Heart left ventricle (tissue), 16 donors: ENCODE measurements around the gene TMTC4. TPM values are rescaled to one million over a fixed set of nuclear protein-coding genes. Genes with fewer than 3 reads are reported as not detected.

Experiments used
- ATAC-seq, 4 donors: fragments of 200-7000 bp; cut with Tn5 transposase; one replicate each; pipeline ENCODE4 v1.9.1; 2020 to 2022; ENCODE audit warnings: moderate library complexity in 4 of 4, mild to moderate bottlenecking in 3 of 4, moderate number of reproducible peaks in 1 of 4
- DNase-seq, 5 donors: peaks; one replicate each; pipeline ENCODE4 v3.0.0-alpha.2; 2020
- H3K27ac ChIP-seq, 12 donors: fragments of 200-600 bp; sonication (generic) in 4 of 12; one replicate each; pipeline versions ENCODE4 v1.5.0 to v1.8.0; 2016 to 2022; ENCODE audit warnings: mild to moderate bottlenecking in 2 of 12
- H3K27me3 ChIP-seq, 9 donors: fragments of 200-600 bp; sonication (generic) in 2 of 9; one replicate each; pipeline versions ENCODE4 v1.5.1 to v1.8.0; 2016 to 2022; ENCODE audit warnings: mild to moderate bottlenecking in 3 of 9
- H3K36me3 ChIP-seq, 9 donors: fragments of 200-600 bp; sonication (generic) in 2 of 9; one replicate each; pipeline versions ENCODE4 v1.5.0 to v1.8.0; 2018 to 2022; ENCODE audit warnings: mild to moderate bottlenecking in 2 of 9
- H3K4me1 ChIP-seq, 12 donors: fragments of 200-600 bp; sonication (generic) in 4 of 12; one replicate each; pipeline versions ENCODE4 v1.5.0 to v1.8.0; 2016 to 2022; ENCODE audit warnings: mild to moderate bottlenecking in 3 of 12
- H3K4me3 ChIP-seq, 12 donors: fragments of 200-600 bp; sonication (generic) in 4 of 12; one replicate each; pipeline versions ENCODE4 v1.5.0 to v1.8.0; 2017 to 2022; ENCODE audit warnings: mild to moderate bottlenecking in 9 of 12, moderate library complexity in 4 of 12
- H3K9me3 ChIP-seq, 12 donors: fragments of 200-600 bp; sonication (generic) in 4 of 12; one replicate each; pipeline versions ENCODE4 v1.5.0 to v1.8.0; 2016 to 2022; ENCODE audit warnings: mild to moderate bottlenecking in 1 of 12
- CTCF ChIP-seq, 12 donors: fragments of 200-600 bp; sonication (generic) in 4 of 12; IDR thresholded peaks; one replicate each; pipeline versions ENCODE4 v1.5.0 to v1.8.0; 2018 to 2022; ENCODE audit warnings: antibody characterized with exemption in 12 of 12, mild to moderate bottlenecking in 5 of 12
- POLR2A ChIP-seq, 2 donors: fragments of 450-650 bp; IDR thresholded peaks; one replicate each; pipeline ENCODE4 v1.6.1; 2017; ENCODE audit warnings: antibody characterized with exemption in 2 of 2, mild to moderate bottlenecking in 2 of 2, moderate library complexity in 2 of 2
- WGBS, 4 donors: extraction: QIAGEN DNeasy Blood & Tissue Kit in 2 of 4; methylation state at CpG; one replicate each; pipeline versions ENCODE4 v1.1.5 to v1.1.7; 2013 to 2018; 5-methylcytosine and 5-hydroxymethylcytosine counted together
- intact Hi-C, 10 donors: fragments of 100-400 bp; cut with DNase I; formaldehyde crosslinking; loops; one replicate each; pipeline versions ENCODE4 v1.11.1 to v1.14.2; 2022
- polyA plus RNA-seq, 2 donors: library from polyadenylated mRNA; stranded (reverse); fragments of 200-250 nt; gene quantifications; one replicate each; pipeline ENCODE4 v1.2.3, GENCODE V29; 2013
- total RNA-seq, 9 donors: library from RNA; depleted of rRNA in 2 of 9; stranded (reverse); fragments of >200 nt in 2 of 9; fragmentation: NEBNext Ultra II Directional in 3 of 9; extraction: Animal tissue kit (Norgen Biotek cat#: 25700) in 3 of 9; gene quantifications; one replicate each; pipeline versions ENCODE4 v1.1.0 to v1.2.4, GENCODE V29; 2016 to 2023
- donor health status: ischemic (EF 13 %, LVEDD 7.1; RV severe dilation, severe dysfunction).
- donor health status: healthy with polysubstance abuse.
- donor health status: DM: no; HTN: yes; CAD: no.
- donor health status: DM: no; HTN: no; CAD: no.
- donor health status: ischemic (EF 25% LVEDD 6.9; RV normal size, moderate dysfunction).
- donor health status: ischemic (EF 25% LVEDD 5.7; RV mildly dilated, moderate dysfunction).
- donor health status: healthy.
- donor health status: DM: yes; HTN: yes; CAD: no.
- donor health status: ischemic (EF 35%, LVEDD 5.7; RV mildly dilated, moderate dysfunction).
- donor health status: nonischemic (EF 11% LVEDD 7.7; RV severe dilation, severe dysfunction).
- donor health status: DM: yes; HTN: yes; CAD: no.
- donor health status: PGD.
- donor health status: ischemic (EF 29% LVEDD 5.4; RV normal size, mild dysfunction).
- donor health status: nonischemic (EF 23%, LVEDD 6.1; RV moderate dilation, normal function).

Gene TMTC4
- total and polyA plus RNA-seq, 11 donors: 2.4 to 10.3 (median 6.2) TPM

- Histone ChIP-seq H3K4me1 (no peaks in the 10 kb centered on the region), H3K27ac (no peak overlapping the region), H3K27me3 (no peaks in the 10 kb centered on the region), H3K9me3 (no peaks in the 10 kb centered on the region), H3K4me3 (no peak overlapping the region), H3K36me3 (no peaks in the 10 kb centered on the region)
- WGBS, 4 donors: 85 to 100% (median 94%) methylated on average over 2 of the region's 2 CpGs
- intact Hi-C loops: loop anchor here in 1 of 10 donors (5.0 kb wide), 1 partner anchor 684 kb away; no protein-coding TSS in a partner anchor
- no peak for DNase-seq
- TF ChIP-seq CTCF (IDR thresholded peaks at IDR 0.05) (no peak), POLR2A (IDR thresholded peaks at IDR 0.05) (no peak)
- ATAC-seq: no peak
These were observed 78.1 kb downstream of the TMTC4 start for GRCh38 chr13:100596516-100596915.

- ATAC-seq: no peak
- no peak overlapping the region for H3K27ac ChIP-seq
- 64 to 84% (median 74%) methylated on average over 4 of the region's 4 CpGs for WGBS, 4 donors
- no peaks in the 10 kb centered on the region for H3K27me3 ChIP-seq
- H3K36me3 ChIP-seq: no peaks in the 10 kb centered on the region
- no peaks in the 10 kb centered on the region for H3K9me3 ChIP-seq
- no peak overlapping the region for H3K4me3 ChIP-seq
- intact Hi-C loops: loop anchor here in 1 of 10 donors (5.0 kb wide), 1 partner anchor 682 kb away; no protein-coding TSS in a partner anchor
- DNase-seq: no peak
- no peaks in the 10 kb centered on the region for H3K4me1 ChIP-seq
- TF ChIP-seq POLR2A (IDR thresholded peaks at IDR 0.05) (no peak), CTCF (IDR thresholded peaks at IDR 0.05) (peak in 2 of 12 donors; percentile 7 to 10)
These were observed 79.9 kb downstream of the TMTC4 start for GRCh38 chr13:100594731-100595130.

GRCh38 chr13:100594255-100594654, 80.3 kb downstream of the TMTC4 start:
- 64 to 73% (median 68%) methylated on average over 9 of the region's 9 CpGs for WGBS, 4 donors
- TF ChIP-seq POLR2A (IDR thresholded peaks at IDR 0.05): no peak
- ATAC-seq: no peak

GRCh38 chr13:100589178-100589725, 85.3 kb downstream of the TMTC4 start:
- 50 to 65% (median 55%) methylated on average over 6 of the region's 6 CpGs for WGBS, 4 donors
- Histone ChIP-seq H3K27ac (peak overlapping the region in 1 of 12 donors; percentile 88), H3K9me3 (no peaks in the 10 kb centered on the region), H3K4me3 (peak overlapping the region in 9 of 12 donors; percentile 57 to 81 (median 71)), H3K4me1 (peaks cover 0 to 18% (median 5%) of the 10 kb centered on the region in 12 donors), H3K36me3 (no peaks in the 10 kb centered on the region), H3K27me3 (no peaks in the 10 kb centered on the region)
- intact Hi-C loops: loop anchor here in 1 of 10 donors (5.0 kb wide), 1 partner anchor 937 kb away; no protein-coding TSS in a partner anchor
- DNase-seq (no peak), ATAC-seq (peak in 3 of 4 donors; percentile 5 to 42 (median 39))
- TF ChIP-seq POLR2A (IDR thresholded peaks at IDR 0.05) (no peak), CTCF (IDR thresholded peaks at IDR 0.05) (no peak)

More at GRCh38 chr13:100594255-100594654, 80.3 kb downstream of the TMTC4 start:
- no peak overlapping the region for H3K27ac ChIP-seq
- H3K27me3 ChIP-seq: no peaks in the 10 kb centered on the region
- H3K4me3 ChIP-seq: no peak overlapping the region
- H3K36me3 ChIP-seq: no peaks in the 10 kb centered on the region
- intact Hi-C loops: no loop called here
- no peaks in the 10 kb centered on the region for H3K9me3 ChIP-seq
- peaks cover 0 to 1% (median 0%) of the 10 kb centered on the region in 12 donors for H3K4me1 ChIP-seq
- DNase-seq: no peak
